Omental fat pad (tissue), 4 donors: ENCODE data around the gene TRIP13. TPM values are rescaled to one million over a fixed set of nuclear protein-coding genes. Genes with fewer than 3 reads are reported as not detected.

Source experiments
- ATAC-seq: fragments of 150-250 bp; one replicate; pipeline ENCODE4 v1.9.1; 2016; ENCODE audit warnings: mild to moderate bottlenecking, moderate library complexity; ENCODE audit not compliant: low FRiP score
- DNase-seq: peaks from one replicate; pipeline ENCODE4 v3.0.0-alpha.2; 2019; ENCODE audit warnings: low spot score
- CTCF ChIP-seq, 3 donors: fragments of 450-650 bp; IDR thresholded peaks; one replicate each; pipeline ENCODE4 v1.5.1; 2016 to 2017; ENCODE audit warnings: antibody characterized with exemption in 3 of 3, mild to moderate bottlenecking in 3 of 3, moderate library complexity in 2 of 3
- total RNA-seq, 4 donors: library from RNA; depleted of rRNA; stranded (reverse); fragments of >200 nt; gene quantifications; one replicate each; pipeline ENCODE4 v1.1.0, GENCODE V29; 2016

The TRIP13 gene
- total RNA-seq, 4 donors from 2014 or later = 0.79 to 3.0 (median 0.93) TPM

GRCh38 chr5:963310-963672 lies 70.6 kb downstream of the TRIP13 start:
- no peak for ATAC-seq
- DNase-seq = no peak
- TF ChIP-seq CTCF (IDR thresholded peaks at IDR 0.05) = no peak

GRCh38 chr5:963673-964531 lies 71.2 kb downstream of the TRIP13 start:
- DNase-seq (no peak), ATAC-seq (no peak)
- TF ChIP-seq CTCF (IDR thresholded peaks at IDR 0.05) = no peak

GRCh38 chr5:964821-965220 lies 72.1 kb downstream of the TRIP13 start:
- no peak for TF ChIP-seq CTCF (IDR thresholded peaks at IDR 0.05)
- ATAC-seq = no peak
- no peak for DNase-seq

DNA sequence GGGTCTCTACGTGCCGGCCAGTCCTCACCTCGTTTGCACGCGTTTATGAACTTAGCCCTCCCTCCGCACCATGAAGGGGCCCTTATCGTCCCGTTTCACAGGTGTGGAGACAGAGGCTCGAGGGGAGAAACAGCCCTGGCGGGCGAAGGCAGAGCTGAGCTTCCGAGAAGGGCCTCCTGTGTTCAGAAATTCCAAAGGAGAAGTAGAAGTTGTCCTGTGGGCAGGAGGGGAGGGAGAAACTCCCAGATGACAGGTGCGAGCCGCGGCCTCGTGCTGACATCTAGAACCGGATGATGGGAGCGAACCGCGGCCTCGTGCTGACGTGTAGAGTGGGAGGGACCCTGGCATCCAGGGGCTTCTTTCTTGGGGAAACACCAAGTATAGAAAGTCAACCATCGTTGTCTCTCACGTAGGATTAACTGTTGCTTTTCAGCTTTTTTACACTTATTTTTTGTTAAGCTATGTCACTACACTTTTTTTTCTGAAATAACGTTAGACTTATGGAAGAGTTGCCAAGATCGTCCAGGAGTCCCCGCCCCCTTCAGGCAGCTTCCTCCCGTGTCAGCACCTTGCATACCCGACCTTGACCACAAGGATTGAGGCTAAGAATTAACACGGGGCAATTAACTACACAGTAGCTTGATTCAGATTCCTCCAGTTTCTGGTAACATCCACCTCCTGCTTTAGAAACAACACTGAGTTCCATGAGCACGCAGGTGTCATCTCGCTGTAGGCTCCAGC lies 73.1 kb downstream of the TRIP13 start:
- ATAC-seq (no peak), DNase-seq (no peak)
- no peak for TF ChIP-seq CTCF (IDR thresholded peaks at IDR 0.05)

GRCh38 chr5:966345-966710 lies 73.6 kb downstream of the TRIP13 start:
- no peak for ATAC-seq
- no peak for DNase-seq
- no peak for TF ChIP-seq CTCF (IDR thresholded peaks at IDR 0.05)

DNA sequence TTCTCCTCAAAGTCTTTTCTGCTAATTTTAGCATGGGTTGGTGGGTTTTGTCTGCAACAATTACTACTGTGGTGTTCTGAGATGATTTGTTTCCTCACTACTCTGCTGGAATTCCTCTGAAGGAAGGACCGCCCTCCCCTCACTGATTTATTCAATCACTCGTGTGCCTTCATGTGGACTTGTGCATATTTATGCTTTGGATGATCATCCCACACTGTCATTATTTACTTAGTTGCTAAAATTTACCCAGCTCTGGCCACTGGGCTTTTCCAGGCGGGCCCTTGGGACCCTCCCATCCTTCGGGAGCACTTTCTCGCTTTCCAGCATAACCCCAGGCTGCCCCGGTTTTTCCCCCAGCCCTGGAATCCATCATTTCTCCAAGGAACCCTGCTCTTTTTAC lies 74.3 kb downstream of the TRIP13 start:
- ATAC-seq (no peak), DNase-seq (no peak)
- TF ChIP-seq CTCF (IDR thresholded peaks at IDR 0.05) = no peak

Other genes with a start within 250 kb of the TRIP13 start
- 1 to 10 TPM; 3.9 to 7.8 (median 5.5) TPM for gene TPPP, start 199.5 kb upstream of the TRIP13 start, total RNA-seq
- 1 to 10 TPM; 1.1 to 5.5 (median 3.5) TPM for gene ZDHHC11B, start 108.2 kb upstream of the TRIP13 start, total RNA-seq
- gene ZDHHC11, start 41.9 kb upstream of the TRIP13 start, total RNA-seq = 1 to 10 TPM; 2.4 to 5.8 (median 4.8) TPM
- gene BRD9, start 83 bp upstream of the TRIP13 start, total RNA-seq = 10 to 100 TPM; 24.0 to 53.2 (median 36.7) TPM
- gene NKD2, start 115.9 kb downstream of the TRIP13 start, total RNA-seq = 1 to 10 TPM; 1.1 to 7.1 (median 1.8) TPM
- gene SLC12A7, start 219.2 kb downstream of the TRIP13 start, total RNA-seq = 10 to 100 TPM; 17.2 to 39.0 (median 27.5) TPM